Loucy (cell line): ENCODE results near the gene ANP32A.

ENCODE experiments used
- H2AFZ ChIP-seq: fragments of 200-600 bp; sonication (generic); 2 replicates; pipeline ENCODE4 v1.6.0; 2016; ENCODE audit warnings: antibody characterized with exemption, mild to moderate bottlenecking, low read length, moderate library complexity
- H3F3A ChIP-seq: fragments of 200-600 bp; 2 replicates; pipeline ENCODE4 v1.6.0; 2016; ENCODE audit warnings: antibody characterized with exemption, low read depth, mild to moderate bottlenecking
- H3K27me3 ChIP-seq: fragments of 200-600 bp; sonication (generic); 2 replicates; pipeline ENCODE4 v1.6.1; 2014; ENCODE audit warnings: low read length, mild to moderate bottlenecking; ENCODE audit not compliant: insufficient read depth, poor library complexity, severe bottlenecking
- H3K36me3 ChIP-seq: fragments of 200-600 bp; sonication (generic); 2 replicates; pipeline ENCODE4 v1.6.1; 2016; ENCODE audit warnings: low read length; ENCODE audit not compliant: insufficient read depth
- H3K4me1 ChIP-seq: fragments of 200-600 bp; sonication (generic); 2 replicates; pipeline ENCODE4 v1.5.1; 2014; ENCODE audit warnings: low read length, mild to moderate bottlenecking; ENCODE audit not compliant: insufficient read depth, poor library complexity, severe bottlenecking
- H3K4me2 ChIP-seq: fragments of 200-600 bp; sonication (generic); 2 replicates; pipeline ENCODE4 v1.6.0; 2014; ENCODE audit warnings: antibody characterized with exemption, low read length, low read depth, mild to moderate bottlenecking; ENCODE audit not compliant: poor library complexity, severe bottlenecking
- H3K4me3 ChIP-seq: fragments of 200-600 bp; sonication (generic); 2 replicates; pipeline ENCODE4 v1.5.1; 2014; ENCODE audit warnings: low read length, mild to moderate bottlenecking, mixed read lengths; ENCODE audit not compliant: poor library complexity, severe bottlenecking
- H3K79me2 ChIP-seq: fragments of 200-600 bp; sonication (generic); 2 replicates; pipeline ENCODE4 v1.6.1; 2014; ENCODE audit warnings: low read length; ENCODE audit not compliant: insufficient read depth
- H3K9ac ChIP-seq: fragments of 200-600 bp; sonication (generic); 2 replicates; pipeline ENCODE4 v1.6.0; 2014; ENCODE audit warnings: mild to moderate bottlenecking, low read depth, low read length, moderate library complexity; ENCODE audit not compliant: poor library complexity, severe bottlenecking
- H3K9me2 ChIP-seq: fragments of 200-600 bp; sonication (generic); replicated peaks from 2 replicates; pipeline ENCODE4 v1.6.1; 2016; ENCODE audit warnings: low read depth, low read length, mixed read lengths
- H3K9me3 ChIP-seq: fragments of 200-600 bp; sonication (generic); 2 replicates; pipeline ENCODE4 v1.6.1; 2014; ENCODE audit warnings: mild to moderate bottlenecking, antibody characterized with exemption, low read length, low read depth; ENCODE audit not compliant: insufficient read depth
- H4K20me1 ChIP-seq: fragments of 200-600 bp; sonication (generic); 2 replicates; pipeline ENCODE4 v1.6.0; 2014; ENCODE audit warnings: antibody characterized with exemption, low read length, mild to moderate bottlenecking; ENCODE audit not compliant: insufficient read depth, poor library complexity, severe bottlenecking
- CTCF ChIP-seq: fragments of 200-600 bp; sonication (generic); conservative IDR thresholded peaks from 2 replicates; pipeline ENCODE4 v1.5.1; 2014; ENCODE audit warnings: mild to moderate bottlenecking, antibody characterized with exemption, low read length
- EZH2phosphoT487 ChIP-seq: fragments of 200-600 bp; IDR thresholded peaks from 2 replicates; pipeline ENCODE4 v1.6.1; 2018; ENCODE audit warnings: antibody characterized with exemption, mild to moderate bottlenecking, moderate library complexity, borderline replicate concordance

The ANP32A gene

DNA sequence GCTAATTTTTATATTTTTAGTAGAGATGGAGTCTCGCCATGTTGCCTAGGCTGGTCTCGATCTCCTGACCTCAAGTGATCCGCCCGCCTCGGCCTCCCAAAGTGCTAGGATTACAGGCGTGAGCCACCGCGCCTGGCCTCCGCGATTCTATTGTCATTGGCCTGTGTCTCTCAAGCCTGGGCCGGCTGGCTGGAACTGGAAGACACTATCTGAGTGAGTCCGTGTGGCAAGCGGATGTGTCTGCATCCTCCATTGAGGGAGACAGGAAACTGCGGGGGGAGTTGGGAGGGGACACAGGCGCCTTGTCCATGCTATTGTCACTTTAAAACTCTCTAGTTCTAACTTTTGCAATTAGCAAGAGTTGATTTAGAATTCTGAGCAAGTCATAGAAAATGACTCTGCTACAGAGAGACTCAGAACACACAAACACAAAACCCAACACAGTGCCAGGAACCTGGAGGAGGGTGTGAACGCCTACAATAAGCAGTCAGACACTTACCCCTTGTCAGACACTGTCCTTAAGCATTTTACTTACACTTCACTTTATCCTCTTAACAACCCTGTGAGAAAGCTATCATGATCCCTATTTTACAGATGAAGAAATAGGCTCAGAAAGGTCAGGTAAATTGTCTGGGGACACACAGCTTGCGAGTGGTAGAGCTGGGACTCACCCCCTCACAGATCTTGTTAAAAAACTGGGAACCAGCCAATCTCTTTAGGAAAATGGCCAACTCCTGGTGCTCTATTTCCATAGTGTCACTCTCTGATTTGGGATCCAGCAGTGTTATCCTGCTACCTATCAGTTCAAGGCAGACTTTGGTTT, 38.7 kb downstream of the ANP32A start:
- Histone ChIP-seq H3K9ac (no peak overlapping the region), H3K9me2 (no peaks in the 10 kb centered on the region), H3K27me3 (no peaks in the 10 kb centered on the region), H3K4me1 (no peaks in the 10 kb centered on the region), H3F3A (no peaks in the 10 kb centered on the region), H3K9me3 (no peaks in the 10 kb centered on the region), H3K79me2 (peaks cover 31% of the 10 kb centered on the region), H3K4me2 (no peak overlapping the region), H3K36me3 (peaks cover 99% of the 10 kb centered on the region), H2AFZ (no peak overlapping the region), H3K4me3 (no peak overlapping the region), H4K20me1 (peaks cover 43% of the 10 kb centered on the region)
- no peak for TF ChIP-seq EZH2phosphoT487
- TF ChIP-seq CTCF: no peak

DNA sequence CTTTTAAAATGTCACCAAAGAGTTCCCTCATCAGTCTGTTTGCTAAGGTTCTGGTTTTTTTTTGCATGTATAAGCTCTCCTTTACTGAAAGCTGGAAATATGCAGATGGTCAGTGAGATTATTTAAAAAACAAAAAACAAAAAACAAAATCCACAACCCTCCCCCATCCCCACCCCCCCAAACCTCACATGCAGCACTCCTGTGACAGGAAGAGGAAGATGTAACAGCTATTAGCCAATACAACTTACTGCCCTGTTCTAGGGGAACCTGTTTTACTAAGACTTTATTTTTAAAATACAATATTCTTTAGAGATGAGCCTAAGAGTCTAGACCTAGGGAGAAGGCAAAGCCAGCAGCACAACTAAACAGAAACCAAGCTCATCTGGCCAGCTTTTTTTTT, 39.5 kb downstream of the ANP32A start:
- Histone ChIP-seq H3K9me2 (no peaks in the 10 kb centered on the region), H2AFZ (no peak overlapping the region), H3K36me3 (peaks cover 92% of the 10 kb centered on the region), H3K79me2 (peaks cover 24% of the 10 kb centered on the region; the same call in 1 of the 2 replicates), H3K27me3 (no peaks in the 10 kb centered on the region), H3F3A (no peaks in the 10 kb centered on the region), H3K4me3 (no peak overlapping the region), H4K20me1 (peaks cover 36% of the 10 kb centered on the region), H3K9me3 (no peaks in the 10 kb centered on the region), H3K4me2 (no peak overlapping the region), H3K4me1 (no peaks in the 10 kb centered on the region), H3K9ac (no peak overlapping the region)
- no peak for TF ChIP-seq EZH2phosphoT487

GRCh38 chr15:68778876-68779275, 41.8 kb downstream of the ANP32A start:
- no peaks in the 10 kb centered on the region for H3F3A ChIP-seq
- H3K9ac ChIP-seq: no peak overlapping the region
- H3K9me3 ChIP-seq: no peaks in the 10 kb centered on the region
- peaks cover 70% of the 10 kb centered on the region for H3K36me3 ChIP-seq
- no peaks in the 10 kb centered on the region for H3K27me3 ChIP-seq
- H3K79me2 ChIP-seq: 0 out of 2 replicates have a peak, but pooled peaks cover 9% of the 10 kb centered on the region
- no peak overlapping the region for H3K4me2 ChIP-seq
- H3K4me1 ChIP-seq: no peaks in the 10 kb centered on the region
- no peaks in the 10 kb centered on the region for H3K9me2 ChIP-seq
- TF ChIP-seq CTCF: peak; percentile 27
- no peak for TF ChIP-seq EZH2phosphoT487
- no peak overlapping the region for H3K4me3 ChIP-seq
- peaks cover 14% of the 10 kb centered on the region for H4K20me1 ChIP-seq
- no peak overlapping the region for H2AFZ ChIP-seq
